GM15510 (cell line): ENCODE results near the gene SLC35G1.
A peak's percentile ranks its signal among the peaks of the same experiment; 100 is the strongest.

Experiments
- POLR2A ChIP-seq: IDR thresholded peaks from 3 replicates; pipeline ENCODE4 v1.6.1; 2011; ENCODE audit warnings: borderline replicate concordance; ENCODE audit not compliant: insufficient read length; ENCODE audit errors: extremely low read depth

SLC35G1 gene

GRCh38 chr10:93893646-93894515 is at the start of gene SLC35G1:
TSS of gene SLC35G1 (plus strand) at chr10:93893978. CDS start at chr10:93894034, 56 bp downstream.
- peak; percentile 99 for TF ChIP-seq POLR2A

- no peak for TF ChIP-seq POLR2A
Measured at GRCh38 chr10:93844979-93845626, 48.7 kb upstream of the SLC35G1 start.

- TF ChIP-seq POLR2A = no peak
Measured at GRCh38 chr10:93849593-93849992, 44.2 kb upstream of the SLC35G1 start.

- TF ChIP-seq POLR2A = no peak
Measured at GRCh38 chr10:93850031-93851015, 43.5 kb upstream of the SLC35G1 start.

GRCh38 chr10:93851169-93851568 is 42.6 kb upstream of the SLC35G1 start:
- no peak for TF ChIP-seq POLR2A

GRCh38 chr10:93852476-93853095 is 41.2 kb upstream of the SLC35G1 start:
- TF ChIP-seq POLR2A = no peak

GRCh38 chr10:93854975-93855374 is 38.8 kb upstream of the SLC35G1 start:
- TF ChIP-seq POLR2A = no peak

GRCh38 chr10:93856349-93857145 is 37.2 kb upstream of the SLC35G1 start:
- no peak for TF ChIP-seq POLR2A

GRCh38 chr10:93859049-93859655 is 34.6 kb upstream of the SLC35G1 start:
- no peak for TF ChIP-seq POLR2A

GRCh38 chr10:93861825-93862224 is 32.0 kb upstream of the SLC35G1 start:
- no peak for TF ChIP-seq POLR2A

- no peak for TF ChIP-seq POLR2A
Measured at GRCh38 chr10:93865794-93866425, 27.9 kb upstream of the SLC35G1 start.

- TF ChIP-seq POLR2A = no peak
Measured at GRCh38 chr10:93867525-93867924, 26.3 kb upstream of the SLC35G1 start.
